A549 (cell line): ENCODE measurements around the gene MLLT3. TPM values are rescaled to one million over a fixed set of nuclear protein-coding genes. Genes with fewer than 3 reads are reported as not detected.

Experiments used
- ATAC-seq, 2 experiments: fragments of 200-7000 bp in 1 of 2; fragments of >200 bp in 1 of 2; cut with Nextera tagmentation in 1 of 2; cut with Tn5 transposase in 1 of 2; 3 replicates each; pipeline versions ENCODE4 v1.8.0 to v1.9.1; 2018 to 2020; ENCODE audit warnings: mild to moderate bottlenecking in 1 of 2, moderate library complexity in 1 of 2
- CTCF ChIA-PET: fragments of 300-600 bp; sonication (Branson Sonifier 250); formaldehyde crosslinking; extraction: SDS; loops from one replicate; lab custom pipeline; 2021; ENCODE audit warnings: antibody characterized with exemption, inconsistent platforms; lab: Yijun Ruan, JAX
- POLR2A ChIA-PET: fragments of 350-600 bp; formaldehyde crosslinking; extraction: SDS; loops from one replicate; lab custom pipeline; 2021; ENCODE audit warnings: antibody characterized with exemption, inconsistent platforms; lab: Yijun Ruan, JAX
- DNase-seq, 2 experiments: peaks; one replicate each; pipeline versions ENCODE4 v3.0.0 to v3.0.0-alpha.2; 2011 to 2016; ENCODE audit warnings: low read depth in 1 of 2, low spot score in 1 of 2
- FAIRE-seq: peaks from 2 replicates; lab custom pipeline; 2011; peaks lifted over from hg19 to GRCh38; lab: Jason Lieb, UNC
- H3K27ac ChIP-seq, 2 experiments: fragments of >200 bp; sonication (Bioruptor Twin); formaldehyde crosslinking; 3 replicates each; pipeline ENCODE4 v1.5.1; 2016 to 2017
- H3K4me1 ChIP-seq: fragments of >200 bp; sonication (Bioruptor Twin); formaldehyde crosslinking; 3 replicates; pipeline ENCODE4 v1.6.1; 2016
- H3K4me2 ChIP-seq: fragments of >200 bp; sonication (Bioruptor Twin); formaldehyde crosslinking; 3 replicates; pipeline ENCODE4 v1.6.1; 2016
- H3K4me3 ChIP-seq: fragments of >200 bp; sonication (Bioruptor Twin); formaldehyde crosslinking; 3 replicates; pipeline ENCODE4 v1.5.1; 2016
- H3K9me3 ChIP-seq: fragments of >200 bp; sonication (Bioruptor Twin); formaldehyde crosslinking; 3 replicates; pipeline ENCODE4 v1.6.1; 2016
- BCL3 ChIP-seq: fragments of >200 bp; sonication (Bioruptor Twin); formaldehyde crosslinking; IDR thresholded peaks from 3 replicates; pipeline ENCODE4 v1.6.1; 2016
- BHLHE40 ChIP-seq: IDR thresholded peaks from 2 replicates; pipeline ENCODE4 v1.6.1; 2012; ENCODE audit warnings: low read depth, low read length, inconsistent platforms
- E2F6 ChIP-seq: IDR thresholded peaks from 2 replicates; pipeline ENCODE4 v1.6.1; 2012; ENCODE audit warnings: low read depth, borderline replicate concordance
- FOXS1 ChIP-seq: fragments of 250-450 bp; sonication (Bioruptor Pico); IDR thresholded peaks from 2 replicates; pipeline ENCODE4 v1.5.0; 2020; ENCODE audit warnings: mild to moderate bottlenecking, moderate library complexity
- GATA3 ChIP-seq: IDR thresholded peaks from 2 replicates; pipeline ENCODE4 v1.6.1; 2012; ENCODE audit warnings: borderline replicate concordance
- HDAC2 ChIP-seq: fragments of 200-600 bp; sonication (generic); IDR thresholded peaks from 2 replicates; pipeline ENCODE4 v1.6.1; 2016
- HOXB13 ChIP-seq: fragments of 250-450 bp; sonication (Bioruptor Pico); IDR thresholded peaks from 2 replicates; pipeline ENCODE4 v1.5.0; 2020; ENCODE audit warnings: low read depth, mild to moderate bottlenecking, moderate library complexity
- KDM1A ChIP-seq: fragments of 200-600 bp; sonication (generic); IDR thresholded peaks from 2 replicates; pipeline ENCODE4 v1.6.1; 2016; ENCODE audit warnings: low read depth, mild to moderate bottlenecking
- MYC ChIP-seq: IDR thresholded peaks from 2 replicates; pipeline ENCODE4 v1.6.1; 2012; ENCODE audit warnings: mild to moderate bottlenecking, inconsistent platforms, low read length, improper control_type of control experiment, borderline replicate concordance
- NFE2L2 ChIP-seq: fragments of 150-350 bp; conservative IDR thresholded peaks from 2 replicates; pipeline ENCODE4 v1.6.1; 2014; ENCODE audit warnings: low read length
- POLR2AphosphoS2 ChIP-seq: conservative IDR thresholded peaks from 2 replicates; pipeline ENCODE4 v1.6.1; 2012; ENCODE audit warnings: low read length, improper control_type of control experiment, inconsistent platforms
- RARB ChIP-seq: fragments of 250-450 bp; sonication (Bioruptor Pico); IDR thresholded peaks from 2 replicates; pipeline ENCODE4 v1.8.0; 2021; ENCODE audit warnings: mild to moderate bottlenecking, moderate library complexity
- RFX5 ChIP-seq: fragments of 450-650 bp; IDR thresholded peaks from 2 replicates; pipeline ENCODE4 v1.7.1; 2014; ENCODE audit warnings: antibody characterized with exemption, mild to moderate bottlenecking, moderate library complexity
- RNF2 ChIP-seq: fragments of 200-600 bp; sonication (generic); IDR thresholded peaks from 2 replicates; pipeline ENCODE4 v1.6.1; 2016; ENCODE audit warnings: low read depth, mild to moderate bottlenecking, antibody characterized with exemption, moderate library complexity, borderline replicate concordance
- TP53 ChIP-seq: fragments of 250-450 bp; sonication (Bioruptor Pico); IDR thresholded peaks from 2 replicates; pipeline ENCODE4 v1.5.0; 2021; ENCODE audit warnings: mild to moderate bottlenecking, moderate library complexity
- ZFP36 ChIP-seq: fragments of 450-650 bp; IDR thresholded peaks from 2 replicates; pipeline ENCODE4 v1.6.1; 2014; ENCODE audit warnings: borderline replicate concordance; ENCODE audit not compliant: partially characterized antibody
- ZNF302 ChIP-seq: fragments of 250-450 bp; sonication (Bioruptor Pico); IDR thresholded peaks from 2 replicates; pipeline ENCODE4 v1.9.0; 2021; ENCODE audit warnings: inconsistent platforms, mild to moderate bottlenecking, moderate library complexity
- WGBS: methylation state at CpG from one replicate; pipeline ENCODE4 v1.1.6; 2017; ENCODE audit errors: missing lambda C conversion rate; 5-methylcytosine and 5-hydroxymethylcytosine counted together
- polyA plus RNA-seq, 4 experiments: library from polyadenylated mRNA; depleted of rRNA in 3 of 4; stranded (reverse); fragments of >200 nt; fragmentation: RNase III in 1 of 4; extraction: RNeasy Plus Mini Kit Qiagen cat#74134 plus additional on column Dnase treatment in 1 of 4; gene quantifications; 2 replicates in 3 of 4; 3 replicates in 1 of 4; pipeline ENCODE4 v1.2.3, GENCODE V29; 2011 to 2017
- TF ChIP-seq, protein P1 (sequence below): fragments of 200-600 bp; sonication (generic); IDR thresholded peaks from 2 replicates; pipeline ENCODE4 v1.6.1; 2016; ENCODE audit warnings: antibody characterized with exemption, mild to moderate bottlenecking, moderate library complexity
- TF ChIP-seq, protein P2 (sequence below): IDR thresholded peaks from 2 replicates; pipeline ENCODE4 v1.6.1; 2012

Gene MLLT3
- polyA plus RNA-seq, 2 of the 4 experiments (the other 2 are of a cell fraction): 14.3 to 47.6 TPM

GRCh38 chr9:20561531-20561930 lies 60.8 kb downstream of the MLLT3 start (continued):
- TF ChIP-seq, protein P1, sequence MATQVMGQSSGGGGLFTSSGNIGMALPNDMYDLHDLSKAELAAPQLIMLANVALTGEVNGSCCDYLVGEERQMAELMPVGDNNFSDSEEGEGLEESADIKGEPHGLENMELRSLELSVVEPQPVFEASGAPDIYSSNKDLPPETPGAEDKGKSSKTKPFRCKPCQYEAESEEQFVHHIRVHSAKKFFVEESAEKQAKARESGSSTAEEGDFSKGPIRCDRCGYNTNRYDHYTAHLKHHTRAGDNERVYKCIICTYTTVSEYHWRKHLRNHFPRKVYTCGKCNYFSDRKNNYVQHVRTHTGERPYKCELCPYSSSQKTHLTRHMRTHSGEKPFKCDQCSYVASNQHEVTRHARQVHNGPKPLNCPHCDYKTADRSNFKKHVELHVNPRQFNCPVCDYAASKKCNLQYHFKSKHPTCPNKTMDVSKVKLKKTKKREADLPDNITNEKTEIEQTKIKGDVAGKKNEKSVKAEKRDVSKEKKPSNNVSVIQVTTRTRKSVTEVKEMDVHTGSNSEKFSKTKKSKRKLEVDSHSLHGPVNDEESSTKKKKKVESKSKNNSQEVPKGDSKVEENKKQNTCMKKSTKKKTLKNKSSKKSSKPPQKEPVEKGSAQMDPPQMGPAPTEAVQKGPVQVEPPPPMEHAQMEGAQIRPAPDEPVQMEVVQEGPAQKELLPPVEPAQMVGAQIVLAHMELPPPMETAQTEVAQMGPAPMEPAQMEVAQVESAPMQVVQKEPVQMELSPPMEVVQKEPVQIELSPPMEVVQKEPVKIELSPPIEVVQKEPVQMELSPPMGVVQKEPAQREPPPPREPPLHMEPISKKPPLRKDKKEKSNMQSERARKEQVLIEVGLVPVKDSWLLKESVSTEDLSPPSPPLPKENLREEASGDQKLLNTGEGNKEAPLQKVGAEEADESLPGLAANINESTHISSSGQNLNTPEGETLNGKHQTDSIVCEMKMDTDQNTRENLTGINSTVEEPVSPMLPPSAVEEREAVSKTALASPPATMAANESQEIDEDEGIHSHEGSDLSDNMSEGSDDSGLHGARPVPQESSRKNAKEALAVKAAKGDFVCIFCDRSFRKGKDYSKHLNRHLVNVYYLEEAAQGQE: no peak
- no peak for TF ChIP-seq RNF2
- no peak for TF ChIP-seq HOXB13
- TF ChIP-seq RFX5: no peak
- TF ChIP-seq, protein P2, sequence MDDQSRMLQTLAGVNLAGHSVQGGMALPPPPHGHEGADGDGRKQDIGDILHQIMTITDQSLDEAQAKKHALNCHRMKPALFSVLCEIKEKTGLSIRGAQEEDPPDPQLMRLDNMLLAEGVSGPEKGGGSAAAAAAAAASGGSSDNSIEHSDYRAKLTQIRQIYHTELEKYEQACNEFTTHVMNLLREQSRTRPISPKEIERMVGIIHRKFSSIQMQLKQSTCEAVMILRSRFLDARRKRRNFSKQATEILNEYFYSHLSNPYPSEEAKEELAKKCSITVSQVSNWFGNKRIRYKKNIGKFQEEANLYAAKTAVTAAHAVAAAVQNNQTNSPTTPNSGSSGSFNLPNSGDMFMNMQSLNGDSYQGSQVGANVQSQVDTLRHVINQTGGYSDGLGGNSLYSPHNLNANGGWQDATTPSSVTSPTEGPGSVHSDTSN: no peak
- no peak for TF ChIP-seq FOXS1 (CRISPR knock-in tag)
- TF ChIP-seq NFE2L2: no peak

GRCh38 chr9:20559231-20559890 lies 62.9 kb downstream of the MLLT3 start:
- POLR2A ChIA-PET: interaction anchor here (1.1 to 1.5 kb wide), 2 partner anchors 11 to 63 kb away, joined by 5 to 16 read pairs; partner anchors contain the start of gene MLLT3
- FAIRE-seq (no peak), DNase-seq (no peak), ATAC-seq (peak in 1 of 2 experiments; percentile 15; a peak in 1 of 6 replicates)
- H3K4me2 ChIP-seq: peak overlapping the region; percentile 66
- 33% methylated on average over 1 of the region's 1 CpG for WGBS
- TF ChIP-seq HDAC2: no peak
- no peak for TF ChIP-seq ZNF302 (CRISPR knock-in tag)
- no peak for TF ChIP-seq BCL3
- no peak for TF ChIP-seq POLR2AphosphoS2
- no peak for TF ChIP-seq E2F6
- no peak for TF ChIP-seq RFX5
- no peak for TF ChIP-seq TP53 (CRISPR knock-in tag)
- TF ChIP-seq RARB: no peak
- TF ChIP-seq KDM1A: no peak
- TF ChIP-seq FOXS1 (CRISPR knock-in tag): no peak
- TF ChIP-seq, protein P2: no peak
- TF ChIP-seq GATA3: no peak; the same call in 1 of the 2 replicates
- no peak for TF ChIP-seq MYC
- no peak for TF ChIP-seq BHLHE40
- no peak for TF ChIP-seq ZFP36
- no peak overlapping the region for H3K4me3 ChIP-seq
- no peaks in the 10 kb centered on the region for H3K9me3 ChIP-seq
- CTCF ChIA-PET: interaction anchor here (1.1 to 1.4 kb wide), 2 partner anchors 51 to 66 kb away, joined by 3 to 7 read pairs; no protein-coding TSS in a partner anchor
- H3K27ac ChIP-seq: peak overlapping the region; percentile 62 to 82
- H3K4me1 ChIP-seq: peaks cover 86% of the 10 kb centered on the region
